Endothelial cell of umbilical vein (primary cell): ENCODE measurements around the gene CAPN12. TPM values are rescaled to one million over a fixed set of nuclear protein-coding genes. Genes with fewer than 3 reads are reported as not detected.

Experiments used
- BruUV-seq: library from RNA; stranded (reverse); fragments of 400-500 nt; replicated peaks from 2 replicates; lab custom pipeline; 2021; lab: Mats Ljungman, UMichigan
- CTCF ChIA-PET: fragments of 300-600, 350-600 bp; sonication (Branson Sonifier 250); formaldehyde crosslinking; loops from one replicate; lab custom pipeline; 2021; ENCODE audit warnings: antibody characterized with exemption, inconsistent platforms; lab: Charles Lee
- POLR2A ChIA-PET: fragments of 300-600, 350-600 bp; sonication (Branson Sonifier 250); formaldehyde crosslinking; loops from one replicate; lab custom pipeline; 2021; ENCODE audit warnings: antibody characterized with exemption, inconsistent platforms; lab: Charles Lee
- DNase-seq: peaks from one replicate; pipeline ENCODE4 v3.0.0-alpha.2; 2011; ENCODE audit warnings: low read depth, low spot score
- FAIRE-seq: peaks from 2 replicates; lab custom pipeline; 2011; peaks lifted over from hg19 to GRCh38; lab: Jason Lieb, UNC
- H2AFZ ChIP-seq: 2 replicates; pipeline ENCODE4 v1.6.0; 2012; ENCODE audit warnings: low read depth, low read length, control low read depth, inconsistent platforms
- H3K27ac ChIP-seq: 2 replicates; pipeline ENCODE4 v1.5.1; 2011; ENCODE audit warnings: low read depth, mild to moderate bottlenecking, control low read depth, low read length, moderate library complexity; ENCODE audit not compliant: insufficient read depth
- H3K27me3 ChIP-seq, 2 experiments: 2 replicates each; pipeline versions ENCODE4 v1.6.0 to v1.6.1; 2011; ENCODE audit warnings: low read length in 2 of 2, mixed read lengths in 1 of 2; ENCODE audit not compliant: control insufficient read depth in 2 of 2, insufficient read depth in 2 of 2
- H3K36me3 ChIP-seq, 2 experiments: 2 replicates in 1 of 2; 3 replicates in 1 of 2; pipeline ENCODE4 v1.5.1; 2011; ENCODE audit warnings: low read length in 2 of 2, mild to moderate bottlenecking in 1 of 2, moderate library complexity in 1 of 2; ENCODE audit not compliant: control insufficient read depth in 2 of 2, insufficient read depth in 2 of 2; ENCODE audit errors: extremely low read depth in 1 of 2
- H3K4me1 ChIP-seq: 3 replicates; pipeline ENCODE4 v1.5.1; 2011; ENCODE audit warnings: mild to moderate bottlenecking, low read length; ENCODE audit not compliant: control insufficient read depth, insufficient read depth; ENCODE audit errors: extremely low read depth
- H3K4me2 ChIP-seq: 2 replicates; pipeline ENCODE4 v1.6.1; 2011; ENCODE audit warnings: low read length, control low read depth, mixed read lengths; ENCODE audit not compliant: insufficient read depth
- H3K4me3 ChIP-seq, 3 experiments: fragments of 200-600 bp in 1 of 3; sonication (generic), shearing (Covaris generic) in 1 of 3; replicated peaks in 1 of 3; 2 replicates each; pipeline ENCODE4 v1.5.1; 2011 to 2016; ENCODE audit warnings: control low read depth in 3 of 3, low read length in 3 of 3, mild to moderate bottlenecking in 2 of 3, inconsistent platforms in 1 of 3, low read depth in 1 of 3, moderate library complexity in 1 of 3; ENCODE audit not compliant: insufficient read depth in 1 of 3
- H3K79me2 ChIP-seq: 2 replicates; pipeline ENCODE4 v1.6.0; 2012; ENCODE audit warnings: low read length, inconsistent platforms; ENCODE audit not compliant: control insufficient read depth, insufficient read depth
- H3K9ac ChIP-seq: replicated peaks from 2 replicates; pipeline ENCODE3; 2011; ENCODE audit warnings: low read length, control low read depth; ENCODE audit not compliant: insufficient read depth; ENCODE audit errors: extremely low read depth
- H3K9me1 ChIP-seq: replicated peaks from 3 replicates; pipeline ENCODE4 v1.6.0; 2011; ENCODE audit warnings: mild to moderate bottlenecking, low read length; ENCODE audit not compliant: control insufficient read depth, insufficient read depth; ENCODE audit errors: extremely low read depth
- H3K9me3 ChIP-seq: replicated peaks from 2 replicates; pipeline ENCODE4 v1.5.1; 2012; ENCODE audit warnings: low read length, inconsistent platforms; ENCODE audit not compliant: control insufficient read depth, insufficient read depth
- H4K20me1 ChIP-seq: replicated peaks from 2 replicates; pipeline ENCODE3; 2011; ENCODE audit warnings: mild to moderate bottlenecking, low read length; ENCODE audit not compliant: control insufficient read depth, insufficient read depth; ENCODE audit errors: extremely low read depth
- CTCF ChIP-seq, 2 donors: IDR thresholded peaks; 1 replicate in 1 of 2; 2 replicates in 1 of 2; pipeline ENCODE4 v1.5.1; 2011; ENCODE audit warnings: low read length in 2 of 2, mild to moderate bottlenecking in 2 of 2, moderate library complexity in 2 of 2, control low read depth in 1 of 2, inconsistent platforms in 1 of 2, low read depth in 1 of 2; ENCODE audit not compliant: insufficient read depth in 1 of 2; ENCODE audit errors: extremely low read depth in 1 of 2
- EZH2 ChIP-seq: IDR thresholded peaks from 2 replicates; pipeline ENCODE4 v1.6.1; 2012; ENCODE audit warnings: borderline replicate concordance, low read depth, mild to moderate bottlenecking, moderate library complexity, low read length, inconsistent platforms; ENCODE audit not compliant: severe bottlenecking
- FOS ChIP-seq: IDR thresholded peaks from 2 replicates; pipeline ENCODE4 v1.6.1; 2011; ENCODE audit warnings: mild to moderate bottlenecking, low read length, moderate library complexity, borderline replicate concordance; ENCODE audit not compliant: insufficient read depth
- GATA2 ChIP-seq: IDR thresholded peaks from 2 replicates; pipeline ENCODE4 v1.7.0; 2011; ENCODE audit warnings: low read depth, mild to moderate bottlenecking, moderate library complexity, mixed read lengths, low read length; ENCODE audit not compliant: insufficient read length, insufficient read depth
- JUN ChIP-seq: IDR thresholded peaks from 2 replicates; pipeline ENCODE4 v1.6.1; 2011; ENCODE audit warnings: borderline replicate concordance, low read depth; ENCODE audit not compliant: insufficient read length, insufficient read depth
- MAX ChIP-seq: IDR thresholded peaks from 2 replicates; pipeline ENCODE4 v1.6.1; 2011; ENCODE audit not compliant: insufficient read depth, insufficient read length
- MYC ChIP-seq: IDR thresholded peaks from one replicate; pipeline ENCODE4 v1.6.1; 2011; ENCODE audit warnings: mild to moderate bottlenecking, low read depth, low read length
- POLR2A ChIP-seq: IDR thresholded peaks from 2 replicates; pipeline ENCODE4 v1.6.1; 2012; ENCODE audit warnings: low read depth, mild to moderate bottlenecking, control low read depth, low read length
- POLR2AphosphoS5 ChIP-seq: IDR thresholded peaks from 2 replicates; pipeline ENCODE4 v1.6.1; 2012; ENCODE audit warnings: low read depth, mild to moderate bottlenecking, control low read depth, low read length, moderate library complexity; ENCODE audit not compliant: insufficient read depth
- dilution Hi-C: fragments of 300-500 bp; cut with MboI; formaldehyde crosslinking; loops from one replicate; pipeline ENCODE4 v1.15.0; 2019; ENCODE audit warnings: low sequenced_read_pairs; ENCODE audit not compliant: extremely low pct_ligation_motif_present
- intact Hi-C: fragments of 100-400 bp; cut with micrococcal nuclease; formaldehyde crosslinking; loops from one replicate; pipeline ENCODE4 v1.10.0; 2022
- polyA plus RNA-seq, 4 experiments: library from polyadenylated mRNA; depleted of rRNA in 3 of 4; stranded (reverse) in 3 of 4; unstranded in 1 of 4; fragments of >200 nt; gene quantifications; 2 replicates each; pipeline versions ENCODE4 v1.2.1 to v1.2.3, GENCODE V29; 2011 to 2012; ENCODE audit warnings: missing spikeins in 1 of 4
- total RNA-seq: library from RNA; stranded (reverse); gene quantifications from 2 replicates; pipeline ENCODE4 v1.2.3, GENCODE V29; 2021

The CAPN12 gene
- total and polyA plus RNA-seq, 2 donors (not counting 3 experiments of a cell fraction or from before 2014, with no cell fraction given), result 0.35 TPM; not detected in 1

- TF ChIP-seq MYC, result no peak
- TF ChIP-seq GATA2, result no peak
- no peak for TF ChIP-seq EZH2
- TF ChIP-seq POLR2A, result no peak
- TF ChIP-seq FOS, result no peak
- no peak for TF ChIP-seq MAX
- no peak for TF ChIP-seq CTCF (IDR thresholded peaks at IDR 0.05; ENCODE audit: extremely low read depth in 1 of 2, insufficient read depth in 1 of 2, low read depth in 1 of 2, low read length in 2 of 2)
- no peak for TF ChIP-seq POLR2AphosphoS5
- TF ChIP-seq JUN, result no peak
- no peaks in the 10 kb centered on the region for H4K20me1 ChIP-seq
- FAIRE-seq (no peak), DNase-seq (no peak)
- H3K9ac ChIP-seq, result no peak overlapping the region
- no peaks in the 10 kb centered on the region for H3K9me1 ChIP-seq
- CTCF ChIA-PET, result interaction anchor here (0.7 to 1.9 kb wide), 3 partner anchors 31 to 192 kb away, joined by 3 to 6 read pairs (median 3); partner anchors contain the start of genes ECH1, MRPS12 and SARS2
- no peak overlapping the region for H3K4me2 ChIP-seq
- H3K27me3 ChIP-seq, result no peaks in the 10 kb centered on the region
- no peaks in the 10 kb centered on the region for H3K36me3 ChIP-seq
- BruUV-seq, result no TSS peak
- intact Hi-C loops, result loop anchor here (5.0 kb wide), 1 partner anchor 94 kb away; the partner anchor contains the start of gene ECH1
- no peaks in the 10 kb centered on the region for H3K9me3 ChIP-seq
- no peaks in the 10 kb centered on the region for H3K79me2 ChIP-seq
- H3K4me1 ChIP-seq, result peaks cover 17% of the 10 kb centered on the region
- H3K27ac ChIP-seq, result no peak overlapping the region
- H3K4me3 ChIP-seq, result no peak overlapping the region
- POLR2A ChIA-PET, result no interaction called here
- H2AFZ ChIP-seq, result no peak overlapping the region
- dilution Hi-C loops, result no loop called here
Observed at GRCh38 chr19:38737921-38738737, 6.1 kb downstream of the CAPN12 start.
